Neural crest cell (in vitro differentiated cells): ENCODE data around the gene UGGT2. TPM values are rescaled to one million over a fixed set of nuclear protein-coding genes. Genes with fewer than 3 reads are reported as not detected.
"Not testable (repeated sequence)": the region's sequence is repeated elsewhere in the genome, so short reads cannot be mapped to it uniquely, and the experiment has no call there.

Experiments used
- DNase-seq: peaks from one replicate; pipeline ENCODE4 v3.0.0; 2021; ENCODE audit warnings: low read depth, mixed read lengths, low spot score
- H3K27ac Mint-ChIP-seq: one replicate; pipeline ENCODE4 v1.8.0; 2021; ENCODE audit warnings: mild to moderate bottlenecking, mixed read lengths; ENCODE audit not compliant: unreplicated experiment
- H3K27me3 Mint-ChIP-seq: 2 replicates; pipeline ENCODE4 v1.8.0; 2021; ENCODE audit warnings: low read depth, mild to moderate bottlenecking, mixed read lengths
- H3K36me3 Mint-ChIP-seq: 2 replicates; pipeline ENCODE4 v1.8.0; 2021; ENCODE audit warnings: low read depth, mild to moderate bottlenecking, mixed read lengths
- H3K4me1 Mint-ChIP-seq: 2 replicates; pipeline ENCODE4 v1.8.0; 2021; ENCODE audit warnings: mixed read lengths
- H3K4me3 Mint-ChIP-seq: one replicate; pipeline ENCODE4 v1.8.0; 2021; ENCODE audit warnings: mild to moderate bottlenecking, mixed read lengths
- H3K9me3 Mint-ChIP-seq: 2 replicates; pipeline ENCODE4 v1.8.0; 2021; ENCODE audit warnings: mixed read lengths
- CTCF ChIP-seq: fragments of 200-600 bp; sonication (generic); conservative IDR thresholded peaks from 2 replicates; pipeline ENCODE4 v1.5.0; 2021; ENCODE audit warnings: antibody characterized with exemption, mild to moderate bottlenecking
- total RNA-seq: library from RNA; stranded (reverse); gene quantifications from 2 replicates; pipeline ENCODE4 v1.2.1, GENCODE V29; 2021

Gene UGGT2
- total RNA-seq, 1 donor from 2014 or later = 32.9 TPM

- H3K9me3 Mint-ChIP-seq = peaks cover 7% of the 10 kb centered on the region
- H3K4me3 Mint-ChIP-seq = no peak overlapping the region
- DNase-seq = no peak
- no peak overlapping the region for H3K27ac Mint-ChIP-seq
- H3K36me3 Mint-ChIP-seq = peaks cover 33% of the 10 kb centered on the region
- TF ChIP-seq CTCF = no peak
- H3K27me3 Mint-ChIP-seq = no peaks in the 10 kb centered on the region
- no peaks in the 10 kb centered on the region for H3K4me1 Mint-ChIP-seq
These were observed 262.0 kb downstream of the UGGT2 start for GRCh38 chr13:95791084-95791722.

GRCh38 chr13:95789315-95789714 is 263.9 kb downstream of the UGGT2 start:
- peaks cover 32% of the 10 kb centered on the region for H3K36me3 Mint-ChIP-seq
- DNase-seq, H3K9me3 Mint-ChIP-seq, H3K4me3 Mint-ChIP-seq, H3K4me1 Mint-ChIP-seq, H3K27me3 Mint-ChIP-seq, H3K27ac Mint-ChIP-seq: not testable (repeated sequence)

- H3K4me3 Mint-ChIP-seq = no peak overlapping the region
- peaks cover 7% of the 10 kb centered on the region for H3K9me3 Mint-ChIP-seq
- H3K4me1 Mint-ChIP-seq = no peaks in the 10 kb centered on the region
- H3K36me3 Mint-ChIP-seq = peaks cover 36% of the 10 kb centered on the region
- no peak for DNase-seq
- no peak overlapping the region for H3K27ac Mint-ChIP-seq
- no peaks in the 10 kb centered on the region for H3K27me3 Mint-ChIP-seq
- TF ChIP-seq CTCF = no peak
These were observed 265.1 kb downstream of the UGGT2 start for GRCh38 chr13:95788100-95788463.

- no peak for TF ChIP-seq CTCF
- H3K27ac Mint-ChIP-seq = no peak overlapping the region
- no peaks in the 10 kb centered on the region for H3K4me1 Mint-ChIP-seq
- no peak for DNase-seq
- peaks cover 11% of the 10 kb centered on the region for H3K9me3 Mint-ChIP-seq
- no peak overlapping the region for H3K4me3 Mint-ChIP-seq
- peaks cover 40% of the 10 kb centered on the region for H3K36me3 Mint-ChIP-seq
- H3K27me3 Mint-ChIP-seq = no peaks in the 10 kb centered on the region
These were observed 265.7 kb downstream of the UGGT2 start for GRCh38 chr13:95787356-95788099.

- Mint-ChIP-seq H3K36me3 (peaks cover 37% of the 10 kb centered on the region), H3K4me3 (no peak overlapping the region), H3K9me3 (peaks cover 12% of the 10 kb centered on the region), H3K27me3 (no peaks in the 10 kb centered on the region), H3K27ac (no peak overlapping the region), H3K4me1 (no peaks in the 10 kb centered on the region)
- no peak for TF ChIP-seq CTCF
- no peak for DNase-seq
These were observed 268.3 kb downstream of the UGGT2 start for GRCh38 chr13:95784900-95785290.

GRCh38 chr13:95784161-95784899 is 268.9 kb downstream of the UGGT2 start:
- H3K27me3 Mint-ChIP-seq = no peaks in the 10 kb centered on the region
- H3K4me1 Mint-ChIP-seq = no peaks in the 10 kb centered on the region
- H3K9me3 Mint-ChIP-seq = peaks cover 10% of the 10 kb centered on the region
- H3K36me3 Mint-ChIP-seq = peaks cover 33% of the 10 kb centered on the region
- TF ChIP-seq CTCF = no peak
- no peak for DNase-seq
- H3K27ac Mint-ChIP-seq = peak overlapping the region; percentile 19
- H3K4me3 Mint-ChIP-seq = no peak overlapping the region
